22Rv1 (cell line): ENCODE results near the gene ATXN7L1.
A peak's percentile ranks its signal among the peaks of the same experiment; 100 is the strongest.

Experiments used
- H3K27ac ChIP-seq: fragments of 450-650 bp; 2 replicates; pipeline ENCODE4 v1.5.1; 2017
- CTCF ChIP-seq: fragments of 450-650 bp; IDR thresholded peaks from 2 replicates; pipeline ENCODE4 v1.5.1; 2017; ENCODE audit warnings: mild to moderate bottlenecking
- ZFX ChIP-seq: fragments of 450-650 bp; IDR thresholded peaks from 2 replicates; pipeline ENCODE4 v1.6.1; 2017; ENCODE audit warnings: antibody characterized with exemption, borderline replicate concordance

Gene ATXN7L1

GRCh38 chr7:105688617-105689016 lies 187.8 kb downstream of the ATXN7L1 start:
- H3K27ac ChIP-seq, result no peak overlapping the region
- TF ChIP-seq CTCF (no peak), ZFX (no peak)

- no peak for TF ChIP-seq ZFX
- TF ChIP-seq CTCF, result no peak
Observed at GRCh38 chr7:105685161-105685560, 191.2 kb downstream of the ATXN7L1 start.

GRCh38 chr7:105682341-105683060 lies 193.9 kb downstream of the ATXN7L1 start:
- TF ChIP-seq CTCF (no peak), ZFX (no peak)
- no peak overlapping the region for H3K27ac ChIP-seq

More at GRCh38 chr7:105685161-105685560, 191.2 kb downstream of the ATXN7L1 start:
- no peak overlapping the region for H3K27ac ChIP-seq

DNA sequence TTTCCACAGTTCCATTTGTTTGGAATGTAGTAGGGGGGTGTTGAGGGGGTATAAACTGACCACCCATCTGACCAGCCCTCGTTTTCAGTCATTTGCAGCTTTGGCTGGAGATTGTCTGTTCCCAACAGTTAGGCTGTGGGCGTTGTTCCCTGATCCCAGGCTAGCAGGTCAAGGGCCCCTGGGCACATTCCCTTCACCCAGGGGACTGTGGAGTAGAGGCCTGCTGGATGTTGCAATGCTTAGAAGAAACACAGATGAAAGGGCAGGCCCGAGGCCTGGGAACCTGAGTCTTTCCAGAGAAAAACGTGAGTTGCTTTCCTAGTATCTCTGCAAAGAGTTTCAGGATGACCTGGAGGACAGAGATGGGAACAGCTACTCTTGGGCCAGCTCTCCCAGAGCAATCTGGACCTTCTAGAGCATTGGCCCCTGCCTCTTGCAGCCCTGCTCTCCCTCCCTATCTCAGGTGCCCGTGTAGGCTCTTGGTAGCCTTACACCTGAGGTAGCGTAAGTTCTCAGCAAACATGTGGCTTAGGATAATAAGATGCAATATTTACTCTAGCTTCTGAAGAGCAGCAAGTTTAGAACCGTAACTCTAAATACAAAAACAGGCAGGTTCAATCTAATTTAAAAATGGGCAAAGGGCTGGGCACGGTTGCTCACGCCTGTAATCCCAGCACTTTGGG lies 195.8 kb downstream of the ATXN7L1 start:
- no peak overlapping the region for H3K27ac ChIP-seq
- TF ChIP-seq ZFX, result no peak
- no peak for TF ChIP-seq CTCF

DNA sequence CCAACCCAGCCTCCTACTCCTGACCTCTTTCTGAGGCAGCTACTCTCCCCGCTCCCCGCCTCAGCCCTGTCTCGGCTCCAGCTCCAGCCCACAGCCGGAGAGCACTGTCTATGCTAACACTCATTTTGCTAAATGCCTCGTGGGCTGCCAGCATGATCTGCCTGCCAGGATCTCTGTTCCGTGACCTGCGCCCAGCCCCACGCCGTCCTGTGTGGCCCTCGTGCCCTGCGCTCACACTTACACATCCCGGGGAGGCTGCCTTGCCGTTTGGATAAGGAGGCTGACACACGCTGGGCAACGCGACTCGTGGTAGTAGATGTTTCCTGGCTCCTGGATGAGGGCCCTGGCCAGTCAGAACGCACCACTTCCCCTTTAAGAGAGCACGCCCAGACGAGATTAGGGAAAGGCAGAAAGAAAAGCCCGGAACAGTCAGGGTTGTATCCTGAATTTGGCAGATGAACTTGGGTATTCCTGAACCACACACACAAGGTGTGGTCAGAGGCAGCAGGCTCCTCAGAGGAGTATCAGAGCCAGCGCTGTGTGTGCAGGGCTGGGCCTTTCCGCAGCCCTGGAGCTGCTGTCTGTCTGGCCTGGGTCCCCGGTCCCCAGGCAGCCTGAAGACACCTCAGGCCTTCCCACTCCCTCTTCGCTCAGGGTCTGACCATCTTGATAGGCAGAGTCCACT lies 197.4 kb downstream of the ATXN7L1 start:
- H3K27ac ChIP-seq, result no peak overlapping the region

GRCh38 chr7:105677817-105678573 lies 198.4 kb downstream of the ATXN7L1 start:
- TF ChIP-seq CTCF (no peak), ZFX (no peak)
- H3K27ac ChIP-seq, result peak overlapping the region; percentile 29; the same call in 1 of the 2 replicates

More for the DNA sequence above, 197.4 kb downstream of the ATXN7L1 start:
- TF ChIP-seq ZFX (no peak), CTCF (no peak)

- TF ChIP-seq ZFX (no peak), CTCF (no peak)
- peak overlapping the region; percentile 29; the same call in 1 of the 2 replicates for H3K27ac ChIP-seq
Observed at GRCh38 chr7:105677410-105677730, 199.0 kb downstream of the ATXN7L1 start.
